Activated CD8-positive, alpha-beta memory T cell treated with anti-CD3 and anti-CD28 coated beads for 36 hours (primary cell): ENCODE measurements around the gene CCDC106. TPM values are rescaled to one million over a fixed set of nuclear protein-coding genes. Genes with fewer than 3 reads are reported as not detected.

Experiments used
- CTCF ChIA-PET: fragments of 350-600 bp; sonication (Branson Sonifier 250); formaldehyde crosslinking; loops from one replicate; lab custom pipeline; 2021; ENCODE audit warnings: antibody characterized with exemption; lab: Charles Lee
- POLR2A ChIA-PET: fragments of 350-600 bp; sonication (Branson Sonifier 250); formaldehyde crosslinking; loops from one replicate; lab custom pipeline; 2021; ENCODE audit warnings: antibody characterized with exemption; lab: Charles Lee
- total RNA-seq, 2 experiments: library from RNA; stranded (reverse); gene quantifications; one replicate each; pipeline ENCODE4 v1.2.3, GENCODE V29; 2021

Gene CCDC106
- total RNA-seq, 2 experiments from 2014 or later: 4.3 to 4.4 TPM

DNA sequence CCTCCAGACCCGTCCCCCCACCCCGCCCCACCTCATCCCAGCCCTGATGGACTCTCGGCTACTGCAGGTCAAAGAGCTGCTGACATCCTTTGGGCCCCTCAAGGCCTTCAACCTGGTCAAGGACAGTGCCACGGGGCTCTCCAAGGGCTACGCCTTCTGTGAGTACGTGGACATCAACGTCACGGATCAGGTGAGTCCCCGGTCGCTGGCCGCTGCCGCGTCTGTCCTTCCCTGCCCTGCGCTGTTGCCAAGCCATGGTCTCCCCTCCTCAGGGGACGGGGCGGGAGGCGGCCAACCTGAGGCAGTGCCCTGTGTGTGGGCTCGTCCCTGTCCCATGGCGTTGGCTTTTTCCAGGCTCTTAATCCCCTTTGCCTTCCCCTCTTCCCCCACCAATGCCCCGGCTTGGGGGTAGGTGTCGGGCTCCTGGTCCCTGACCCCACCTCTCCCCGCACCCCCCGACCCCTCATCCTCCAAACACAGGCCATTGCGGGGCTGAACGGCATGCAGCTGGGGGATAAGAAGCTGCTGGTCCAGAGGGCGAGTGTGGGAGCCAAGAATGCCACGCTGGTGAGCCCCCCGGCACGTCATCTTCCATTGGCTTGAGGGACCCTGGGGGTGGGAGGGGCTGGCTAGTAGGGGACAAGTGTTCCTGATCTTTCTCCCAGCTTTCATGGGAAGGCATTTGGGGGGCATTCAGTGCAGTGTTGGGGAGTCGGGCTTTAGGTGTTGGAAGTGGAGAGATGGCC lies 20.8 kb downstream of the CCDC106 start:
- ChIA-PET POLR2A (interaction anchor here (0.6 kb wide), 1 partner anchor 11 kb away, joined by 4 read pairs; no protein-coding TSS in a partner anchor), CTCF (no interaction called here)

DNA sequence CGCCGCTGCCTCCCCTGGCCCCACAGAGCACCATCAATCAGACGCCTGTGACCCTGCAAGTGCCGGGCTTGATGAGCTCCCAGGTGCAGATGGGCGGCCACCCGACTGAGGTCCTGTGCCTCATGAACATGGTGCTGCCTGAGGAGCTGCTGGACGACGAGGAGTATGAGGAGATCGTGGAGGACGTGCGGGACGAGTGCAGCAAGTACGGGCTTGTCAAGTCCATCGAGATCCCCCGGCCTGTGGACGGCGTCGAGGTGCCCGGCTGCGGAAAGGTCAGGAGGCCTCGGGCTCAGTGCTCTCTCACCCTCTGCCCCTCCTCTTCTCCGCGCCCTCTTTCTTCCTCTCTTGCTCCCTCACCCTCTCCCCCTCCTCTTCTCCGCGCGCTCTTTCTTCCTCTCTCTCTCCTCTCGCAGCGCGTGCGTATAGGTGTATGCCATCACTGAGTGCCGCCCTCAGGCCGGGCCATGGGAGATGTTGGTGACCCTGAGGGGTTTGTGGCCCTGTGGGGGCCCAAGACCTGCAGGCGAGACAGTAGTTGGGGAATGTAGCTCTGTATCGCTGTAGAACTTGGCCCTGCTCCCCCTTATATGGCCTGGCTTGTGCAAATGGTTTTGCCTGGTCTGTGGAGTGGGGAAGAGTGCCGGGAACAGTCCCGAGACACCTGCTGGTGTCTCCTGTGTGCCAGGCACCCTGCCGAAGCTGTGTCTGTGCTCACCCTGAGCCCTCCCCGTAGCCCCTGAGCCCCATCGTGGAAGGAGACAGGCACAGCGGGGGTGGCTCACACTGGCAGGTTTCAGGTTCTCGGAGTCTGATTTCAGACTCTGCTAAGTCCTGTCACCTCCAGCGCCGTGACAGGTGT lies 21.6 kb downstream of the CCDC106 start:
- ChIA-PET POLR2A (no interaction called here), CTCF (no interaction called here)

DNA sequence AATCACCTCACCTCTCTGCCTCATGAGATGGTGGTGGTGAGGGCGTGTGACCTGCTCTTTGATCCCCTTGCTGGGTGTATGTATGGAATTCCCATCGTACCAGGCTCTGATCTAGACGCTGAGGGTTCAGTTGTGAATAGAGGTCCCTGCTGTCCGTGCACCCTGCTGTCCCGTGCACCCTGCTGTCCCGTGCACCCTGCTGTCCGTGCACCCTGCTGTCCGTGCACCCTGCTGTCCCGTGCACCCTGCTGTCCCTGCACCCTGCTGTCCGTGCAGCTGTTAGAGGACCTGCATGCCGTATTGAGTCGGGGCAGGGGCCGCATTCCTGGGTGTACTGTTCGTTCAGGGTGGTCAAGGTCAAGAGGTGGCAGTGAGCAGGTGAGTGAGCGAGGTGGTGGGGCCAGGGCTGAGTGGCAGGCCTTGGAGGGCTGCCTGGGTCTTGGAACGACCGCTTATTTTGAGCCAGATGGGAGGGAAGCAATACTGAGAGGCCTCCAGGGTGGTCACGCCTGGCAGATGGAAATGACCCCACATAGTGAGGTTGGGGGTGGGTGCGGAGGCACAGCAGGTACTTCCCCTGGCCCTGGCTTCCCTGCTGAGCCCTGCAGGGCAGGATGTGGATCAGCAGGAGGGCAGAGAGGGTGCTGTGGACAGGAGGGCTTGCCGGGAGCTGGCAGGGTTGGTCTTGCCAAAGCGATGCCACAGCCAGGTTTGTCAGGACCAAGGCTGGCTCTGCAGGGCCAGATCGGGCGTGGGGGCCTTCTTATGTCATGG lies 22.5 kb downstream of the CCDC106 start:
- ChIA-PET CTCF (interaction anchor here (1.2 kb wide), 1 partner anchor 38 kb away, joined by 3 read pairs; no protein-coding TSS in a partner anchor), POLR2A (no interaction called here)

DNA sequence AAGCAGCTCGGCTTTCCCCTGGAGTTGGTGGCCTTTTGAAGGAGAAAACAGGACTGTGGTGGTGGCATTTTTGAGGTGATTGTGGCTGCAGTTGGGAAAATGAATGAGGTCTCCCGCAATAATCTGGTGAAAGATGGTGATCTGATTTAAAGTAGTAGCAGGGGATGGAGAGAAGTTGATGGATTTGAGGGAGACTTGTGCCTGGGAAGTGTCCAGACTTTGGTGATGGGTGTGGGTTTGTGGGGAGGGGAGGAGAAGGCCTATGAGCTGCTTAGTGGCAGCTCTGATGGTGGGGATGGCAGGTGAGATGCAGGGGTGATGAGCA lies 23.0 kb downstream of the CCDC106 start:
- POLR2A ChIA-PET: interaction anchor here (0.5 to 1.0 kb wide), 2 partner anchors 11 to 14 kb away, joined by 3 to 5 read pairs; no protein-coding TSS in a partner anchor
- CTCF ChIA-PET: interaction anchor here (1.2 to 1.3 kb wide), 3 partner anchors 14 to 38 kb away, joined by 3 to 4 read pairs (median 4); no protein-coding TSS in a partner anchor

DNA sequence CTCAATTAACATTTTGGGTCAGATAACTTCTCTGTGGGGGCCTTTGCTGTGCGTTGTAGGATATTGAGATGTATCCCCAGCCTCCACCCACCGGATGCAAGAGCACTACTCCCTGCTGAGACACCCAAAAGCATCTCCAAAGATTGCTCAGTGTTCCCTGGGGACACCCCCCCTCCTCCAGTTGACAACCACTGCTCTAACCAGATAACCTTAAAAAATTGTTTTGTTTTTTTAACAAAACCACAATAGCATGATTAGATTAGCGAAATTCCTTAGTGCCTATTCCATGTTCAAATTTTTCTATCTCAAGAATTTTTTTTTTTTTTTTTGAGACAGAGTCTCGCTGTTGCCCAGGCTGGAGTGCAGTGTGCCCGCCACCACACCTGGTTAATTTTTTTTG lies 24.4 kb downstream of the CCDC106 start:
- POLR2A ChIA-PET: no interaction called here
- CTCF ChIA-PET: interaction anchor here (1.3 kb wide), 2 partner anchors 15 to 19 kb away, joined by 4 read pairs; no protein-coding TSS in a partner anchor

DNA sequence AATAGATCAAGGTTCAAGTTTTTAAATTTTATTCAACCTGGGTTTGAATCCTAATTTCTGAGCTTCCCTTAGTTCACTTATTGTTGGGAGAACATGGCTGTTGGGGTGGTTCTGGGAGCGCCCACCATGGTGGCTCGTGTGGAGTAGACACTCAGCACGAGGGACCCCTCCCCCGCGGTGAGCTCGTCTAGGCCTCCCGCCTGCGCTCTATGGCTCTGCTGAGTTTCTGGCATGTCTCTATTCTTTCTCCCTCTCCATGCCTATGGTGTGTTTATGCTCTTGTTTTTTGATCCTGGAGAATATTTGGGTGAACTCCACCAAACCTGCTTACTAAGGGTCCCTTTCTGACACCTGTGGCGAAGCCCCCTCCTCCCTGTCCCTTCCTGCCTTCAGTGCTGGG lies 25.5 kb downstream of the CCDC106 start:
- POLR2A ChIA-PET: interaction anchor here (0.7 kb wide), 2 partner anchors 15 to 26 kb away, joined by 3 to 4 read pairs; partner anchors contain the start of gene CCDC106
- CTCF ChIA-PET: no interaction called here

DNA sequence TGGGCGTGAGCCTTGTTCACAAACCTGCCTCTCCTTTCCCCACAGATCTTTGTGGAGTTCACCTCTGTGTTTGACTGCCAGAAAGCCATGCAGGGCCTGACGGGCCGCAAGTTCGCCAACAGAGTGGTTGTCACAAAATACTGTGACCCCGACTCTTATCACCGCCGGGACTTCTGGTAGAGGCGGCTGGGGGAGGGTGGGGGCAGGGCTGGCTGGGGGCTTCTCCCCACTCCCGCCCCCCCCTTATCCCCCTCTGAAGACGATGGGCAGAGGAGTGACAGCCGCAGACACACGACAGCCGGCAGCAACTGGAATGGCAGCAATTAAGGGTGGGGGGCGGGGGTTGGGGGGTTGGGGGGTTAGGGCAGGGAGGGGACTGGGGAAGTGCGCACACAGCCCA lies 25.9 kb downstream of the CCDC106 start:
- POLR2A ChIA-PET: no interaction called here
- CTCF ChIA-PET: no interaction called here

DNA sequence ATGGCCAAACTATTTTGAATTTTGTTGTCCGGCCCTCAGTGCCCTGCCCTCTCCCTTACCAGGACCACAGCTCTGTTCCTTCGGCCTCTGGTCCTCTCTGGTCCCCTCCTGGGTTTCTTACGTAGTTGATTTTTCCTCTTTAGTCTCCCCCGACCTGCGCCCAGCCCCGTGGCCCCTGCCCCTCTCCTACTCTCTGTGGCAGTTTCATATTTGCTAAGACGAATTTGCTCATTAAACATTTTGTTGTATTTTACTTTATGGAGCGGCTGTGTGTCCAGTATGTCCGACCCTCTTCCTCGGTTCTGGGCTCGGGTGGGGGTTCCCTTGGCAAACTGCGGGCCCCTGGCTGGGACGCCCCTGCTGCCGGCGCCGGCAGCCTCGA lies 26.4 kb downstream of the CCDC106 start:
- CTCF ChIA-PET: no interaction called here
- POLR2A ChIA-PET: interaction anchor here (0.5 to 0.6 kb wide), 2 partner anchors 31 to 80 kb away, joined by 3 read pairs; partner anchors contain the start of gene ZNF581

DNA sequence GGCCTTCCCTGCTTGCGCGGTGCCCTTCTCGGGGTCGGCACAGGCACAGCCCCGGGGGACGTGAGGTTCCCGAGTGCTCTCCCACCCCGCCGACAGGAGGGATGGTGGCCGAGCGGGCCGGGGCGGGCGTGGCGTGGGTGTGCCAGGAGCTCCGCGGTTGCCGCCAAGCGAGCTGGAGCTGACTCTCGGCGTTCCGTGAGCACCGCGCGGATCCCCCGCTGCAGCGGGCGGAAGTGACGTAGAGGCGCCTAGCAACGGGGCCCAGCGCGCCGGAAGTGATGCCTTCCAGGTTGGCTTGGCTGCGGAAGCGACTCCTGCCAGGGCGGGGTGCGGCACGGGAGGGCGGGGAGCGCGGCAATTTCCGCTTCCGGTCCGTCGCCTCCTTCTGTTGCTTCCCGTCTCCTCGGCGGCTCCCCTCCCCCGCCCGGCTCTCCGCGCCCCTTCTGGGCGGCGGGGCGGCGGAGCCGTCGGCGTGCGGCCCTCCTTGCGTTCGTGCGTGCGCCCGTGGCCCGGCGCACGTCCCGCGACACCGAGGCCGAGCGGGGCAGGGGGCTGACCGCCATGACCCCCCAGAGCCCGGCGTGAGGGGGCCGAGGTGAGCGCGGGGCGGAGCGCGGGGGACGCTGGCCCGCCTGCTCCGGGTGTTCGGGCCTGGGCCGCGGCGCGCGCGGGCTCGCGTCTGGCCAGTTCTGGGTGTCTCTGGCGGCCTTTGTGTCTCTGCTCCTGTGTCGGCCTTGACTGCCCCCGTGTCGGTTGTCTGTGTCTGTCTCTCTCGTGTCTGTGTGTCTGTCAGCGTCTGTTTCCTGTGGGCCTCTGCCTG lies 27.0 kb downstream of the CCDC106 start, which contains the start of gene EPN1:
Gene EPN1 (plus strand): TSS at position 386 of the 820 bp plus-strand sequence. CDS start 3,402 bp downstream, outside the sequence.
- POLR2A ChIA-PET: interaction anchor here (0.5 to 0.6 kb wide), 2 partner anchors 32 to 81 kb away, joined by 3 read pairs; partner anchors contain the start of gene ZNF581
- CTCF ChIA-PET: no interaction called here

DNA sequence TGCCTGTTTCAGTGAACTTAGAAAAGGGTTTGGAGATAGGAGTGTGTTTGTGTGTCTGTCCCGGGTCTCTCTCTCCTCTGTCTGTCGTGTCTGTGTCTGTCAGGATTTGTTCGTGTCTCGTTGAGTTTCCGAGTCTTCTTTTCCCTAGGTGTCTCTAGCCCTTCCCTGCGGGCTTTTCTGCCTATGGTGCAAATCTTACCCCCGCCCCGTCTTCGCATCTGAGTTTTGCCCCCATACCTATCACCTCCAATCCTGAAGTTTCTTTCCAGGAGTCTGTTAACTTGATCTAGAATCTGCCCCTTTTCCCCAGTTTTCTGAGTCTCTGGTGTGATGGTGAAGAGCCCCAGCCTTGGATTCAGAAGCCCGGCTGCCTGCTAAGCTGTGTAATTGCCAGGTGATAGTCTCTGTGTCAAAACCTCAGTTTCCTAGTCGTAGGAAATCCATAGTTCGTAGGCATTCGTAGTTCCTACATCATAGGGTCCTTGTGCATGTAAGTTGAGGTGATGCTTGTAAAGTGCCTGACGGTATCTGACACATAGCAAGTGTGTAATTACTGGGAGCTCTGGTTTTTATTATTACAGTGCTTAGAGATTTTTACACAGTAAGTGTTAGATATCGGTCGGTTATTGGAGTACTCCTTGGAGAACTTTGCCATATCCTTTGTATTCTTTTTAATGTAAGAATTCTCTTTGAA lies 27.8 kb downstream of the CCDC106 start:
- CTCF ChIA-PET: interaction anchor here (1.4 kb wide), 1 partner anchor 22 kb away, joined by 5 read pairs; no protein-coding TSS in a partner anchor
- POLR2A ChIA-PET: no interaction called here

DNA sequence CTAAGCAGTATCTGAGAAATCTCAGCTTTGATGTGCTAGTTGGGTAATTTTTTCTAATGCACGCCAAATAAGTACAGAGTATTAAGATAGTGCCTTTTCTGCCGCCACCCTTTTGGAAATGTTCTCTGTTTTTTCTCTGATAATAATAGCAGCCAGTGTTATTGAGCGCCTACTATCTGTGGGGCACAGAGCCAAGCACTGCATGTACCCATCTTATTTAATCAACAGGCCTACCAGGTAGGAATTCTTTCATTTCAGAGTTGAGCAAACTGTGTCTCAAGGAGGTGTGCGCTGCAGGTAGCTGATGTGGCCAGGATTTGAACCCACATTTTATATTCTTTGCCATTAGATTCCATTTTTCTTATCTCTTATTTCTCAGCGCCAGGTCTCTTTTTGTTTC lies 28.4 kb downstream of the CCDC106 start:
- POLR2A ChIA-PET: no interaction called here
- CTCF ChIA-PET: interaction anchor here (1.4 kb wide), 1 partner anchor 23 kb away, joined by 5 read pairs; no protein-coding TSS in a partner anchor

DNA sequence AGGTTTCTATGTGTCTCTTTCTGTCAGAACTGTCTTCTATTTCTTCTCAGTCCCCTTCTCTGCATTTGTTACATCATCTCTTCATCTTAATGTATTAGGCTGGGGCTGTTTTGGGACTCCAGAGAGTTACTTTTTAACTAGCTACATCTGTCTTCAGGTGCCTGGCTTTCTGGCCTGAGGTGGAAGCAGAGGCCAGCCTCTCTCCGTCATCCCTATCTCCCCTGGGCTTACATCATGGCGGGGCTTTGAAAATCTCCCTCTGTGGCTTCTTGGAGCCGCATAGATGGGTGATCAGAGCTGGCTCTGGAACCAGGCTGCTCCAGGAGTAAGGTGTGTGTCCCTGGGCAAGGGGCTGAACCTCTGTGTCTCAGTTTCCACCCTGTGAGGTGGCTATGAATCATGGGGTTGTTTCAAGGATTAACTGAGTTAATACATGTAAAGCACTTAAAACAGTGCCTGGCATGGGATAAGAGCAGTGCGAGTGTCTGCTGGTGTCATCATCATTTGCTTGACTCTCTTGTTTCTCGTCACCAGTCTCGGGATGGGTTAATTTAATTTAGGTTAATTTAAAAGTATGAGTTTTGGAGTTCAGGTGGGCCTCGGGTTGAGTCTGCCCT lies 29.0 kb downstream of the CCDC106 start:
- ChIA-PET CTCF (interaction anchor here (1.4 kb wide), 2 partner anchors 24 to 45 kb away, joined by 5 read pairs; no protein-coding TSS in a partner anchor), POLR2A (no interaction called here)

DNA sequence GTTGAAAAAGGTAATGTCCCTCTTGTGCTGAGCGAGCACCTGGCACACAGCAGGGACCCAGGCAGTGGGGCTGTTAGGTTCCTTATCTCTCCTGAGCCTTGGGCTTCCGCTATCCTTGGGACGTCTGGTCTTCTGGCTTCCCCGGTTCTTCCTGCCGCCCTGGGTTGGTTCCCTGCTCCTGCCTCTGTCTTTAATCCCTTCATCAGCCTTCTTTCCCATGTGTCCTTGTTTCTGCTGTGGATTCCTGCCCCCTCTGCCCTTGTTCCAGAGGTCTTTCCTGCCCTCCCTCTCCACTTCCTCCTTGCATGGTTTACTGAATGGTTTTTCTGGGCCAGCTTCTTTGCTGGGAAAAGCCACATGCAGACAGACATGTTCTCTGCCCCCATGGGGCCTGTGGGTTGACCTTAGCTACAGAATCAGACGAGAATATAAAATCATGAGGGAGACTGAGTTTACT lies 29.6 kb downstream of the CCDC106 start:
- ChIA-PET POLR2A (no interaction called here), CTCF (interaction anchor here (1.4 kb wide), 1 partner anchor 45 kb away, joined by 5 read pairs; no protein-coding TSS in a partner anchor)

DNA sequence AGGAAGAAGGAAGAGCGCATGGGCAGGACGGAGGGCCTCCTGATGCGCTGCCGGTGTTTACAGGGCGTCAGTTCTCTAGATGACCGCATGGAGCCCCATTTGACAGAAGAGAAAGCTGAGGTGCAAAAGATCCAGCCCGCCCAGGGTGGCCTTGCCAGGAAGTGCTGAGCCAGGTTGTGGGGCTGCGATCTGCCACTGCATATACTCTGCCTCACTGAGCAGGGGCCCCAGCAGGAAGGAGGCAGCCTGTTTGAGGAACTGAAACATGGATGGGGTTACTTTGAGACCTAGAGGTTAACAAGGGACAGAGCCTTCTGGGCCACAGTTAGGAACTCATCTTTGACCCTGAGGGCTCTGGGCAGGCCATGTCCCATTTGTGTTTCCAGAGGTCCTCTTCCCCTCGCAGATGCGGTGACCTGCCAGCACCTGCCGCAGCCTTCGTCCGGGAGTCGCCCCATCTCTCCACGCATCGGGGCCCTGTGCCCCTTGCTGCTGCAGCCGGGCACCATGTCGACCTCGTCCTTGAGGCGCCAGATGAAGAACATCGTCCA lies 30.2 kb downstream of the CCDC106 start:
- POLR2A ChIA-PET: no interaction called here

DNA sequence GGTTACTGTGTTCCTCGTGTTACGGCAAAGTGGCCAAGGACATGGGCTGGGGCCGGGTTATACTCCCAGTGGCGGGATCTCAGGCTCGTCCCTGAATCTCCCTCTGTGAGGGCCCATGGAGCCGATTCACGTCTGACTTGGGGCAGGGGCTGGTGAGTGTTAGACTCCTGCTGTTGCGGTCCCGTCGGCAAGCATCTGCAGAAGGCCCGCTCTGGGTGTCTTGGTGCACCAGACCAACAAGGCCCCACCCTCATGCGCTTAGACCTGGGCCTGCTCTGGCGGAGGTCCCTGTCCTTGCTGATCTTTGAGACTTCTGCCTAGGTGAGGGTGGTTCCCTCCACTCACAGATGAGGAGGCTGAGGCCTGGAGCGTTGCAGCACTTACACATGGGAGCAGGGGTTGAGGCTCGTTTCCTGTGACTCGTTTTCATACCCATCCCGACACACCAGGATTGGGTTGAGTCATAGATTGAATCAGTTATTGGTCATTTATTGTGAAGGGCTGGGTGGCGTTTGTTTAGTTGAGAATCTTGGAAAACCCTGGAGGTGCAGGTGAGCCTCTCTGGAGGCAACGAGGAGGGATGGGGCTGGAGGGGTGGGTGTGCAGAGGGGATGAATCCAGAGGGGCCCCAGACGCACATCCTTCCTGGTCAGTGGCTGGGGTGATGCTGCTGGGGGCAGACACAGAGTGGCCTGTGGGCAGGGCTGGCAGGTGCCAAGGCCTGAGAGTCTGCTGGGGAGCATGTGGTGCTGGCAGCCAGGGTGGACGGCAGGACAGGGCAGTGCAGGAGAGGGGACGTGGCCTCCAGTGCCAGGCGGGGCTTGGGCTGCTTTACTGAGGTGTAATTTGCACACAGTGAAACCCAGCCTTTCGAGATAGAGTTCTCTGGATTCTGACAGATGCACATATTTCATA lies 31.6 kb downstream of the CCDC106 start:
- CTCF ChIA-PET: no interaction called here
- POLR2A ChIA-PET: no interaction called here

More for the DNA sequence above, 30.2 kb downstream of the CCDC106 start:
- CTCF ChIA-PET: interaction anchor here (1.4 kb wide), 1 partner anchor 46 kb away, joined by 5 read pairs; no protein-coding TSS in a partner anchor
